H1 (cell line): Measurements from ENCODE around the gene FAM174B. TPM values are rescaled to one million over a fixed set of nuclear protein-coding genes. Genes with fewer than 3 reads are reported as not detected.

ENCODE experiments used
- CTCF ChIA-PET: fragments of 300-600 bp; sonication (Branson Sonifier 250); formaldehyde crosslinking; loops from one replicate; lab custom pipeline; 2021; ENCODE audit not compliant: partially characterized antibody; lab: Charles Lee
- POLR2A ChIA-PET: fragments of 300-600 bp; sonication (Branson Sonifier 250); formaldehyde crosslinking; loops from one replicate; lab custom pipeline; 2021; ENCODE audit warnings: inconsistent platforms; ENCODE audit not compliant: partially characterized antibody; lab: Charles Lee
- DNase-seq, 2 experiments: peaks; one replicate each; pipeline versions ENCODE4 v3.0.0 to v3.0.0-alpha.2; 2010 to 2022; ENCODE audit warnings: low spot score in 2 of 2, low read depth in 1 of 2, mixed read lengths in 1 of 2
- FAIRE-seq: peaks from 2 replicates; lab custom pipeline; 2011; peaks lifted over from hg19 to GRCh38; lab: Jason Lieb, UNC
- H2AFZ ChIP-seq: 2 replicates; pipeline ENCODE4 v1.8.1; 2012; ENCODE audit warnings: low read length, inconsistent platforms
- H2AK5ac ChIP-seq: 2 replicates; pipeline ENCODE4 v1.6.1; 2013; ENCODE audit warnings: low read depth, low read length
- H2BK120ac ChIP-seq: replicated peaks from 2 replicates; pipeline ENCODE3; 2013; ENCODE audit warnings: low read depth, low read length, inconsistent platforms
- H2BK12ac ChIP-seq: 2 replicates; pipeline ENCODE4 v1.6.1; 2013; ENCODE audit warnings: low read depth, low read length
- H2BK15ac ChIP-seq: 2 replicates; pipeline ENCODE4 v1.6.1; 2013; ENCODE audit warnings: low read length
- H2BK20ac ChIP-seq: 2 replicates; pipeline ENCODE4 v1.6.1; 2013; ENCODE audit warnings: low read length
- H2BK5ac ChIP-seq: 2 replicates; pipeline ENCODE4 v1.6.1; 2013; ENCODE audit warnings: low read depth, low read length
- H3K14ac ChIP-seq: 2 replicates; pipeline ENCODE4 v1.6.1; 2013; ENCODE audit warnings: inconsistent platforms; ENCODE audit not compliant: insufficient read length
- H3K18ac ChIP-seq: 2 replicates; pipeline ENCODE4 v1.6.1; 2013; ENCODE audit warnings: low read length; ENCODE audit errors: extremely low read depth
- H3K23ac ChIP-seq: 2 replicates; pipeline ENCODE4 v1.6.1; 2013; ENCODE audit warnings: inconsistent platforms; ENCODE audit not compliant: insufficient read length
- H3K23me2 ChIP-seq: 2 replicates; pipeline ENCODE4 v1.6.1; 2013; ENCODE audit warnings: low read depth, low read length
- H3K27ac ChIP-seq: 2 replicates; pipeline ENCODE4 v1.6.1; 2011; ENCODE audit warnings: low read depth, low read length, inconsistent platforms
- H3K27me3 ChIP-seq, 4 experiments: replicated peaks in 1 of 4; 1 replicate in 1 of 4; 2 replicates in 3 of 4; pipeline versions ENCODE4 v1.6.1 to v1.8.1; 2011 to 2013; ENCODE audit warnings: low read length in 3 of 4, mild to moderate bottlenecking in 3 of 4, inconsistent platforms in 2 of 4, mixed read lengths in 2 of 4, moderate library complexity in 1 of 4; ENCODE audit not compliant: control insufficient read depth in 3 of 4, insufficient read depth in 3 of 4; ENCODE audit errors: extremely low read depth in 1 of 4
- H3K36me3 ChIP-seq, 4 experiments: 2 replicates each; pipeline versions ENCODE4 v1.6.1 to v1.8.1; 2011 to 2013; ENCODE audit warnings: mild to moderate bottlenecking in 4 of 4, low read length in 3 of 4, moderate library complexity in 2 of 4, control low read depth in 1 of 4, inconsistent platforms in 1 of 4; ENCODE audit not compliant: insufficient read depth in 4 of 4, control insufficient read depth in 2 of 4
- H3K4ac ChIP-seq: replicated peaks from 2 replicates; pipeline ENCODE3; 2013; ENCODE audit warnings: low read length, low read depth, mixed read lengths, inconsistent platforms; ENCODE audit not compliant: insufficient read length
- H3K4me1 ChIP-seq, 4 experiments: replicated peaks in 1 of 4; 1 replicate in 1 of 4; 2 replicates in 3 of 4; pipeline versions ENCODE4 v1.6.1 to v1.8.1; 2011 to 2013; ENCODE audit warnings: low read length in 3 of 4, inconsistent platforms in 2 of 4, mixed read lengths in 1 of 4; ENCODE audit not compliant: insufficient read depth in 4 of 4, control insufficient read depth in 3 of 4
- H3K4me2 ChIP-seq, 2 experiments: 2 replicates each; pipeline versions ENCODE4 v1.6.1 to v1.8.1; 2011 to 2013; ENCODE audit warnings: low read depth in 2 of 2, low read length in 2 of 2, control low read depth in 1 of 2, inconsistent platforms in 1 of 2, mild to moderate bottlenecking in 1 of 2; ENCODE audit not compliant: insufficient read depth in 1 of 2
- H3K4me3 ChIP-seq, 4 experiments: fragments of 200-600, 300-600 bp in 1 of 4; sonication (generic), shearing (Covaris generic), sonication (Bioruptor Twin) in 1 of 4; 2 replicates each; pipeline versions ENCODE4 v1.5.1 to v1.8.1; 2011 to 2016; ENCODE audit warnings: low read length in 4 of 4, low read depth in 3 of 4, control low read depth in 2 of 4, inconsistent platforms in 2 of 4, mild to moderate bottlenecking in 2 of 4, mixed read lengths in 1 of 4, moderate library complexity in 1 of 4; ENCODE audit not compliant: insufficient read depth in 2 of 4; ENCODE audit errors: extremely low read depth in 1 of 4
- H3K56ac ChIP-seq: replicated peaks from 2 replicates; pipeline ENCODE3; 2013; ENCODE audit warnings: low read depth, mild to moderate bottlenecking, mixed read lengths, low read length, inconsistent platforms; ENCODE audit not compliant: insufficient read length
- H3K79me1 ChIP-seq: 2 replicates; pipeline ENCODE4 v1.6.1; 2013; ENCODE audit warnings: low read depth, low read length, control low read depth
- H3K79me2 ChIP-seq, 2 experiments: 2 replicates each; pipeline versions ENCODE4 v1.6.1 to v1.8.1; 2012 to 2013; ENCODE audit warnings: low read length in 2 of 2, mild to moderate bottlenecking in 2 of 2, inconsistent platforms in 1 of 2; ENCODE audit not compliant: insufficient read depth in 2 of 2, control insufficient read depth in 1 of 2
- H3K9ac ChIP-seq, 4 experiments: replicated peaks in 1 of 4; 1 replicate in 1 of 4; 2 replicates in 3 of 4; pipeline versions ENCODE4 v1.6.1 to v1.8.1; 2011 to 2013; ENCODE audit warnings: low read depth in 3 of 4, low read length in 3 of 4, control low read depth in 2 of 4, mild to moderate bottlenecking in 2 of 4, moderate library complexity in 2 of 4, inconsistent platforms in 1 of 4; ENCODE audit errors: extremely low read depth in 1 of 4
- H3K9me3 ChIP-seq, 2 experiments: 2 replicates each; pipeline versions ENCODE4 v1.6.1 to v1.8.1; 2012 to 2013; ENCODE audit warnings: mild to moderate bottlenecking in 2 of 2, moderate library complexity in 2 of 2, control low read depth in 1 of 2, inconsistent platforms in 1 of 2, low read depth in 1 of 2, low read length in 1 of 2, mixed read lengths in 1 of 2; ENCODE audit not compliant: insufficient read depth in 2 of 2
- H4K20me1 ChIP-seq, 2 experiments: replicated peaks in 1 of 2; 2 replicates each; pipeline versions ENCODE3 to v1.8.1; 2011 to 2013; ENCODE audit warnings: inconsistent platforms in 2 of 2, low read length in 2 of 2, mild to moderate bottlenecking in 1 of 2; ENCODE audit not compliant: insufficient read depth in 2 of 2, control insufficient read depth in 1 of 2
- H4K5ac ChIP-seq: 2 replicates; pipeline ENCODE4 v1.6.1; 2013; ENCODE audit warnings: low read length, low read depth, mixed read lengths, inconsistent platforms; ENCODE audit not compliant: insufficient read length
- H4K8ac ChIP-seq: 2 replicates; pipeline ENCODE4 v1.8.0; 2013; ENCODE audit warnings: mild to moderate bottlenecking, moderate library complexity, low read length, inconsistent platforms; ENCODE audit not compliant: insufficient read depth; ENCODE audit errors: extremely low read depth
- H4K91ac ChIP-seq: replicated peaks from 2 replicates; pipeline ENCODE3; 2013; ENCODE audit warnings: low read length, mixed read lengths, inconsistent platforms; ENCODE audit not compliant: insufficient read length
- CTBP2 ChIP-seq: IDR thresholded peaks from 2 replicates; pipeline ENCODE4 v1.7.0; 2011; ENCODE audit warnings: borderline replicate concordance, mild to moderate bottlenecking, moderate library complexity, mixed read lengths, low read length; ENCODE audit not compliant: insufficient read depth, insufficient read length
- EZH2 ChIP-seq: fragments of 200-600 bp; sonication (generic); IDR thresholded peaks from 2 replicates; pipeline ENCODE4 v1.7.1; 2012; ENCODE audit warnings: low read depth, mild to moderate bottlenecking, moderate library complexity, low read length, inconsistent platforms; ENCODE audit not compliant: severe bottlenecking
- JUN ChIP-seq: IDR thresholded peaks from 2 replicates; pipeline ENCODE4 v1.6.1; 2011; ENCODE audit warnings: low read depth, mild to moderate bottlenecking, improper control_type of control experiment, low read length
- JUND ChIP-seq: IDR thresholded peaks from 2 replicates; pipeline ENCODE4 v1.6.1; 2011; ENCODE audit warnings: mild to moderate bottlenecking, improper control_type of control experiment, low read length
- PHF8 ChIP-seq: fragments of 200-600 bp; sonication (generic); conservative IDR thresholded peaks from 2 replicates; pipeline ENCODE4 v1.7.1; 2012; ENCODE audit warnings: low read depth, mild to moderate bottlenecking, inconsistent platforms, low read length, moderate library complexity
- SP1 ChIP-seq: IDR thresholded peaks from 2 replicates; pipeline ENCODE4 v1.6.1; 2011; ENCODE audit warnings: low read depth, low read length
- SP2 ChIP-seq: IDR thresholded peaks from 2 replicates; pipeline ENCODE4 v1.6.1; 2012; ENCODE audit warnings: mild to moderate bottlenecking, low read length, inconsistent platforms
- TEAD4 ChIP-seq: IDR thresholded peaks from 2 replicates; pipeline ENCODE4 v1.6.1; 2012; ENCODE audit warnings: low read depth, low read length, inconsistent platforms, mixed read lengths
- YY1 ChIP-seq: IDR thresholded peaks from 2 replicates; pipeline ENCODE4 v1.6.1; 2011; ENCODE audit warnings: low read depth, mild to moderate bottlenecking, low read length
- ZNF274 ChIP-seq: IDR thresholded peaks from 2 replicates; pipeline ENCODE4 v1.7.0; 2012; ENCODE audit warnings: low read length, borderline replicate concordance; ENCODE audit errors: extremely low read depth
- WGBS, 2 experiments: shearing (Covaris generic) in 1 of 2; methylation state at CpG; one replicate each; pipeline versions ENCODE4 v1.1.6 to v1.1.7; 2013 to 2015; ENCODE audit warnings: low lambda C conversion rate in 2 of 2, mixed read lengths in 2 of 2, inconsistent platforms in 1 of 2, low coverage in 1 of 2, missing lambda C conversion rate in 1 of 2; ENCODE audit not compliant: insufficient replicate concordance in 2 of 2, insufficient coverage in 1 of 2, insufficient read length in 1 of 2; ENCODE audit errors: extremely low coverage in 1 of 2, missing lambda C conversion rate in 1 of 2; 5-methylcytosine and 5-hydroxymethylcytosine counted together
- polyA plus RNA-seq, 7 experiments: library from polyadenylated mRNA; depleted of rRNA in 3 of 7; stranded (reverse) in 5 of 7; unstranded in 2 of 7; fragments of >200 nt in 5 of 7; fragments of 200-250 nt in 2 of 7; gene quantifications; 1 replicate in 5 of 7; 2 replicates in 1 of 7; 4 replicates in 1 of 7; pipeline versions ENCODE4 v1.2.1 to v1.2.3, GENCODE V29; 2011 to 2013; ENCODE audit warnings: missing spikeins in 2 of 7, mixed read lengths in 2 of 7
- total RNA-seq: library from RNA; stranded (reverse); fragmentation: NEBNext Ultra II Directional; extraction: Animal tissue kit (Norgen Biotek cat#: 25700); gene quantifications from 2 replicates; pipeline ENCODE4 v1.2.1, GENCODE V29; 2021
- TF ChIP-seq, protein P1 (sequence below): IDR thresholded peaks from 2 replicates; pipeline ENCODE4 v1.6.1; 2011; ENCODE audit warnings: low read depth, mild to moderate bottlenecking, low read length; ENCODE audit not compliant: insufficient read depth

Gene FAM174B
- total and polyA plus RNA-seq, 2 of the 8 experiments (the other 6 are each of a cell fraction or from before 2014, with no cell fraction given), result 9.3 to 35.2 TPM

DNA sequence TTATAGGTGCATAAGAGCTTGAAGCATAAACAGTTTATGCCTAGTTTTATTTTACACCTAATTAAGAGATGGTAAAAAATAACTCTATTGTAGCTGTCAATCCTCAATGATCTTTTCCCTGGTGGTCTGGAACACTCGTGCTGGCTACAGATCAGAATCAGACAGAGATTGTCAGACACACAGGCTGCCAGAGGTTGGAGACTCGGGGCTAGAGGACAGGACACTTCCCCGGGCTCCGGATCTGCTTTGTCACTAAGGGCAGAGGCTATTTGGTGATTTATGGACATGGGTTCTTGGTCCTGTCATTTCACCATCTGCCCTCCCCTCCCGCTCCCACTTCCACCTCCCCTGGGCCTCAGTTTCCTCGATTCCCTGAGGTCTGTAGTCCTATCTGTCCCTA lies 16.5 kb upstream of the FAM174B start:
- Histone ChIP-seq H4K91ac (no peak overlapping the region), H3K4me2 (no peak overlapping the region), H3K79me1 (no peaks in the 10 kb centered on the region), H3K27ac (no peak overlapping the region), H3K9ac (no peak overlapping the region), H4K5ac (no peak overlapping the region), H3K79me2 (no peaks in the 10 kb centered on the region), H3K23ac (no peak overlapping the region), H2BK12ac (no peak overlapping the region), H2AFZ (no peak overlapping the region), H3K27me3 (peaks cover 0 to 5% (median 1%) of the 10 kb centered on the region in 4 experiments; a peak in 3 of 7 replicates), H3K9me3 (no peaks in the 10 kb centered on the region), H3K14ac (no peak overlapping the region), H3K56ac (no peak overlapping the region), H2AK5ac (no peak overlapping the region), H2BK5ac (no peak overlapping the region), H2BK20ac (no peak overlapping the region), H3K23me2 (no peaks in the 10 kb centered on the region; the same call in 1 of the 2 replicates), H3K4ac (no peak overlapping the region), H3K18ac (no peak overlapping the region), H3K4me1 (peaks cover 5 to 9% (median 6%) of the 10 kb centered on the region in 4 experiments), H3K4me3 (no peak overlapping the region), H4K8ac (no peak overlapping the region), H2BK15ac (no peak overlapping the region), H2BK120ac (no peak overlapping the region), H4K20me1 (no peaks in the 10 kb centered on the region), H3K36me3 (no peaks in the 10 kb centered on the region)
- DNase-seq (no peak), FAIRE-seq (no peak)
- TF ChIP-seq SP1 (no peak), ZNF274 (no peak), CTBP2 (no peak), EZH2 (no peak), YY1 (no peak), JUND (no peak), SP2 (no peak), PHF8 (no peak), TEAD4 (no peak), JUN (no peak)
- TF ChIP-seq, protein P1, sequence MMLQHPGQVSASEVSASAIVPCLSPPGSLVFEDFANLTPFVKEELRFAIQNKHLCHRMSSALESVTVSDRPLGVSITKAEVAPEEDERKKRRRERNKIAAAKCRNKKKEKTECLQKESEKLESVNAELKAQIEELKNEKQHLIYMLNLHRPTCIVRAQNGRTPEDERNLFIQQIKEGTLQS, result no peak
- ChIA-PET POLR2A (no interaction called here), CTCF (interaction anchor here (0.8 to 2.2 kb wide), 3 partner anchors 18 to 287 kb away, joined by 3 to 12 read pairs (median 3); no protein-coding TSS in a partner anchor)
- WGBS, 2 experiments, result 84% methylated on average over 6 of the region's 6 CpGs; no CpG with 5 or more reads in 1 of the 2 experiments
